Endothelial cell of umbilical vein (primary cell): ENCODE data around the gene DENND1A.

ENCODE experiments used
- CTCF ChIP-seq, 2 donors: IDR thresholded peaks; 1 replicate in 1 of 2; 2 replicates in 1 of 2; pipeline ENCODE4 v1.5.1; 2011; ENCODE audit warnings: low read length in 2 of 2, mild to moderate bottlenecking in 2 of 2, moderate library complexity in 2 of 2, control low read depth in 1 of 2, inconsistent platforms in 1 of 2, low read depth in 1 of 2; ENCODE audit not compliant: insufficient read depth in 1 of 2; ENCODE audit errors: extremely low read depth in 1 of 2
- EZH2 ChIP-seq: IDR thresholded peaks from 2 replicates; pipeline ENCODE4 v1.6.1; 2012; ENCODE audit warnings: borderline replicate concordance, low read depth, mild to moderate bottlenecking, moderate library complexity, low read length, inconsistent platforms; ENCODE audit not compliant: severe bottlenecking

- no peak for TF ChIP-seq CTCF (IDR thresholded peaks at IDR 0.05; ENCODE audit: extremely low read depth in 1 of 2, insufficient read depth in 1 of 2, low read depth in 1 of 2, low read length in 2 of 2)
- no peak for TF ChIP-seq EZH2
These were observed 106.6 kb downstream of the DENND1A start for GRCh38 chr9:123823194-123823947.
